H1 (cell line): ENCODE measurements around the gene TMEM225B.

Experiments
- ATF3 ChIP-seq: IDR thresholded peaks from 2 replicates; pipeline ENCODE4 v1.6.1; 2011; ENCODE audit warnings: low read depth, mild to moderate bottlenecking, low read length; ENCODE audit not compliant: insufficient read depth
- CBX8 ChIP-seq: fragments of 300-800, 300-1000 bp; sonication (generic); IDR thresholded peaks from 2 replicates; pipeline ENCODE4 v1.7.1; 2016; ENCODE audit warnings: low read depth, low read length, borderline replicate concordance
- POLR2AphosphoS5 ChIP-seq: IDR thresholded peaks from 2 replicates; pipeline ENCODE4 v1.6.1; 2011; ENCODE audit warnings: low read depth, low read length
- SP4 ChIP-seq: IDR thresholded peaks from 2 replicates; pipeline ENCODE4 v1.6.1; 2012; ENCODE audit warnings: low read length, inconsistent platforms
- TAF1 ChIP-seq: IDR thresholded peaks from 2 replicates; pipeline ENCODE4 v1.6.1; 2011; ENCODE audit warnings: mild to moderate bottlenecking, low read depth, low read length

GRCh38 chr7:99621271-99621670, 23.2 kb downstream of the TMEM225B start:
- TF ChIP-seq SP4 (no peak), CBX8 (no peak), ATF3 (no peak), POLR2AphosphoS5 (no peak), TAF1 (no peak)
